Suprapubic skin (tissue), 4 donors: ENCODE data around the gene PRKAG2.

Source experiments
- EP300 ChIP-seq: sonication (generic); formaldehyde crosslinking; IDR thresholded peaks from one replicate; pipeline ENCODE4 v1.6.1; 2017; ENCODE audit warnings: antibody characterized with exemption
- POLR2A ChIP-seq, 2 donors: fragments of 450-650 bp; IDR thresholded peaks; one replicate each; pipeline ENCODE4 v1.6.1; 2017; ENCODE audit warnings: antibody characterized with exemption in 2 of 2, mild to moderate bottlenecking in 2 of 2, moderate library complexity in 2 of 2
- POLR2AphosphoS5 ChIP-seq, 3 donors: sonication (generic); formaldehyde crosslinking; IDR thresholded peaks; one replicate each; pipeline ENCODE4 v1.6.1; 2017; ENCODE audit warnings: antibody characterized with exemption in 3 of 3
- TF ChIP-seq, protein P1 (sequence below), 2 donors: fragments of 200-600 bp in 1 of 2; fragments of 450-650 bp in 1 of 2; sonication (generic) in 1 of 2; IDR thresholded peaks; one replicate each; pipeline ENCODE4 v1.5.1; 2016 to 2019; ENCODE audit warnings: antibody characterized with exemption in 2 of 2, mild to moderate bottlenecking in 1 of 2, moderate library complexity in 1 of 2

GRCh38 chr7:151861881-151862280 lies 15.0 kb downstream of the PRKAG2 start:
- TF ChIP-seq, protein P1, sequence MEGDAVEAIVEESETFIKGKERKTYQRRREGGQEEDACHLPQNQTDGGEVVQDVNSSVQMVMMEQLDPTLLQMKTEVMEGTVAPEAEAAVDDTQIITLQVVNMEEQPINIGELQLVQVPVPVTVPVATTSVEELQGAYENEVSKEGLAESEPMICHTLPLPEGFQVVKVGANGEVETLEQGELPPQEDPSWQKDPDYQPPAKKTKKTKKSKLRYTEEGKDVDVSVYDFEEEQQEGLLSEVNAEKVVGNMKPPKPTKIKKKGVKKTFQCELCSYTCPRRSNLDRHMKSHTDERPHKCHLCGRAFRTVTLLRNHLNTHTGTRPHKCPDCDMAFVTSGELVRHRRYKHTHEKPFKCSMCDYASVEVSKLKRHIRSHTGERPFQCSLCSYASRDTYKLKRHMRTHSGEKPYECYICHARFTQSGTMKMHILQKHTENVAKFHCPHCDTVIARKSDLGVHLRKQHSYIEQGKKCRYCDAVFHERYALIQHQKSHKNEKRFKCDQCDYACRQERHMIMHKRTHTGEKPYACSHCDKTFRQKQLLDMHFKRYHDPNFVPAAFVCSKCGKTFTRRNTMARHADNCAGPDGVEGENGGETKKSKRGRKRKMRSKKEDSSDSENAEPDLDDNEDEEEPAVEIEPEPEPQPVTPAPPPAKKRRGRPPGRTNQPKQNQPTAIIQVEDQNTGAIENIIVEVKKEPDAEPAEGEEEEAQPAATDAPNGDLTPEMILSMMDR (IDR thresholded peaks at IDR 0.05): no peak
- TF ChIP-seq POLR2A (IDR thresholded peaks at IDR 0.05): no peak
- TF ChIP-seq EP300: no peak
- no peak for TF ChIP-seq POLR2AphosphoS5 (IDR thresholded peaks at IDR 0.05)
